ENCODE data around the gene NCK2. TPM values are rescaled to one million over a fixed set of nuclear protein-coding genes. Genes with fewer than 3 reads are reported as not detected.

Gene NCK2
- total RNA-seq, 2 donors from 2014 or later: 39.0 to 144 TPM

GRCh38 chr2:105752691-105753358 is 8.1 kb downstream of the NCK2 start:
- intact Hi-C loops (cut with DNase I): no loop called here
- H3K4me1 ChIP-seq (replicated peaks): no peaks in the 10 kb centered on the region

GRCh38 chr2:105753380-105753779 is 8.7 kb downstream of the NCK2 start:
- intact Hi-C loops (cut with DNase I): no loop called here
- no peaks in the 10 kb centered on the region for H3K4me1 ChIP-seq (replicated peaks)

More at GRCh38 chr2:105752691-105753358, 8.1 kb downstream of the NCK2 start:
- Histone ChIP-seq H3K4me3 (no peak overlapping the region), H3K9me3 (no peaks in the 10 kb centered on the region), H3K36me3 (no peaks in the 10 kb centered on the region), H3K27ac (no peak overlapping the region), H3K27me3 (replicated peaks; ENCODE audit: insufficient read depth) (no peaks in the 10 kb centered on the region)
- 91% methylated on average over 5 of the region's 5 CpGs for WGBS
- TF ChIP-seq POLR2AphosphoS5 (IDR thresholded peaks at IDR 0.05) (no peak), POLR2A (IDR thresholded peaks at IDR 0.05) (no peak)
- TF ChIP-seq, protein P1, sequence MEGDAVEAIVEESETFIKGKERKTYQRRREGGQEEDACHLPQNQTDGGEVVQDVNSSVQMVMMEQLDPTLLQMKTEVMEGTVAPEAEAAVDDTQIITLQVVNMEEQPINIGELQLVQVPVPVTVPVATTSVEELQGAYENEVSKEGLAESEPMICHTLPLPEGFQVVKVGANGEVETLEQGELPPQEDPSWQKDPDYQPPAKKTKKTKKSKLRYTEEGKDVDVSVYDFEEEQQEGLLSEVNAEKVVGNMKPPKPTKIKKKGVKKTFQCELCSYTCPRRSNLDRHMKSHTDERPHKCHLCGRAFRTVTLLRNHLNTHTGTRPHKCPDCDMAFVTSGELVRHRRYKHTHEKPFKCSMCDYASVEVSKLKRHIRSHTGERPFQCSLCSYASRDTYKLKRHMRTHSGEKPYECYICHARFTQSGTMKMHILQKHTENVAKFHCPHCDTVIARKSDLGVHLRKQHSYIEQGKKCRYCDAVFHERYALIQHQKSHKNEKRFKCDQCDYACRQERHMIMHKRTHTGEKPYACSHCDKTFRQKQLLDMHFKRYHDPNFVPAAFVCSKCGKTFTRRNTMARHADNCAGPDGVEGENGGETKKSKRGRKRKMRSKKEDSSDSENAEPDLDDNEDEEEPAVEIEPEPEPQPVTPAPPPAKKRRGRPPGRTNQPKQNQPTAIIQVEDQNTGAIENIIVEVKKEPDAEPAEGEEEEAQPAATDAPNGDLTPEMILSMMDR (IDR thresholded peaks at IDR 0.05): no peak
- DNase-seq (ENCODE audit: low spot score): no peak

GRCh38 chr2:105754011-105754410 is 9.3 kb downstream of the NCK2 start:
- intact Hi-C loops (cut with DNase I): no loop called here

More at GRCh38 chr2:105753380-105753779, 8.7 kb downstream of the NCK2 start:
- WGBS: 53% methylated on average over 2 of the region's 2 CpGs
- H3K27ac ChIP-seq: no peak overlapping the region
- TF ChIP-seq, protein P1 (IDR thresholded peaks at IDR 0.05): no peak
- TF ChIP-seq POLR2AphosphoS5 (IDR thresholded peaks at IDR 0.05) (no peak), POLR2A (IDR thresholded peaks at IDR 0.05) (no peak)
- H3K9me3 ChIP-seq: no peaks in the 10 kb centered on the region
- H3K36me3 ChIP-seq: no peaks in the 10 kb centered on the region
- DNase-seq (ENCODE audit: low spot score): no peak
- no peaks in the 10 kb centered on the region for H3K27me3 ChIP-seq (replicated peaks; ENCODE audit: insufficient read depth)
- H3K4me3 ChIP-seq: no peak overlapping the region

DNA sequence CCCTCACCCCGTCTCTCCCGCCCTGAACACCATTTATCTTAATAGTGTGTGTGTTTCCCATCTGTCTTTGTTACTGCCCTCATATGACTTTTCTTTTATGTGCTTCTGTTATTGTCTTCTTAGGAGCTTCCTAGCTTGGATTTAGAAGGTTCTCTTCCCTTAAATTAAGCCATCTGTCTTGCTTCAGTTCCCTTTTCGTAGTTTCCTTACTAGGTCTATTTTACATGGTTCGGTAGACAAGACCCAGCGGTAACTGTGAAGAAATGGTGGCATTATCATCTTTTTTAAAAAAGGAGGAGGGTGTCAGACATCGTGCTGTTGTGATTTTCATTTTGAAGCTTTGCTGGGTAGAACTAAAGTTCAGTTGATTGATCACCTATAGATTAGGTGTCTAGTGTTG is 10.3 kb downstream of the NCK2 start:
- Histone ChIP-seq H3K27ac (no peak overlapping the region), H3K4me1 (replicated peaks) (no peaks in the 10 kb centered on the region), H3K36me3 (no peaks in the 10 kb centered on the region), H3K9me3 (no peaks in the 10 kb centered on the region), H3K4me3 (no peak overlapping the region), H3K27me3 (replicated peaks; ENCODE audit: insufficient read depth) (no peaks in the 10 kb centered on the region)
- DNase-seq (ENCODE audit: low spot score): no peak
- TF ChIP-seq, protein P1 (IDR thresholded peaks at IDR 0.05): no peak
- TF ChIP-seq POLR2A (IDR thresholded peaks at IDR 0.05) (no peak), POLR2AphosphoS5 (IDR thresholded peaks at IDR 0.05) (no peak)
- intact Hi-C loops (cut with DNase I): no loop called here
- 83% methylated on average over 6 of the region's 6 CpGs for WGBS

More at GRCh38 chr2:105754011-105754410, 9.3 kb downstream of the NCK2 start:
- H3K27ac ChIP-seq: no peak overlapping the region
- H3K4me1 ChIP-seq (replicated peaks): no peaks in the 10 kb centered on the region
- H3K9me3 ChIP-seq: no peaks in the 10 kb centered on the region
- no peaks in the 10 kb centered on the region for H3K36me3 ChIP-seq
- DNase-seq (ENCODE audit: low spot score): no peak
- TF ChIP-seq POLR2AphosphoS5 (IDR thresholded peaks at IDR 0.05): no peak
- TF ChIP-seq, protein P1 (IDR thresholded peaks at IDR 0.05): no peak
- TF ChIP-seq POLR2A (IDR thresholded peaks at IDR 0.05): no peak
- no peak overlapping the region for H3K4me3 ChIP-seq
- no peaks in the 10 kb centered on the region for H3K27me3 ChIP-seq (replicated peaks; ENCODE audit: insufficient read depth)
- WGBS: 62% methylated on average over 5 of the region's 5 CpGs

DNA sequence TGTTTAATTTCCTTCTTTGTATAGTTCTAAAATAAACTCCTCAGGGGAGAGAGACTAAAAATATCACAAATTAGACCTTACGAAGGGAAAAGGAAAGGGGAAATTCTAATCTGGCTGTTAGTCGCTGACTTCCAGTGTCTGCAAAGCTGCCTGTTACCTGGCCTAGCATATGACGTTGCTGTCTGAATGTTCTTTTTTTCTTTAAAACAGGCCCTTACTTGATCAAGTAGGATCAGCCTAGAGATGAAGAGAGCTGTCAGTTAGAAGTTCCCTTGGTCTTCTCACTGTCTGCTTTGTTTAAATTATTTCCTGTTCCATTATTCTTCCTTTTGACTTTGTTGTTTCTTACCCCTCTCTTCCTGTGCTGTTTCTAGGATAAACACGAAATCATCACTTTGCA is 11.2 kb downstream of the NCK2 start:
- no peaks in the 10 kb centered on the region for H3K4me1 ChIP-seq (replicated peaks)
- no peaks in the 10 kb centered on the region for H3K9me3 ChIP-seq
- intact Hi-C loops (cut with DNase I): no loop called here
- H3K27me3 ChIP-seq (replicated peaks; ENCODE audit: insufficient read depth): no peaks in the 10 kb centered on the region
- no peak overlapping the region for H3K27ac ChIP-seq
- H3K4me3 ChIP-seq: no peak overlapping the region
- 40% methylated on average over 4 of the region's 4 CpGs for WGBS
- TF ChIP-seq, protein P1 (IDR thresholded peaks at IDR 0.05): no peak
- TF ChIP-seq POLR2AphosphoS5 (IDR thresholded peaks at IDR 0.05) (no peak), POLR2A (IDR thresholded peaks at IDR 0.05) (no peak)
- H3K36me3 ChIP-seq: no peaks in the 10 kb centered on the region
- no peak for DNase-seq (ENCODE audit: low spot score)

All from prostate gland (tissue), 2 donors.